VCaP (cell line): ENCODE measurements around the gene IL2RG.

Source experiments
- H3K27ac ChIP-seq: fragments of 450-650 bp; 2 replicates; pipeline ENCODE4 v1.5.1; 2017
- CTCF ChIP-seq: fragments of 450-650 bp; conservative IDR thresholded peaks from 2 replicates; pipeline ENCODE4 v1.5.1; 2017; ENCODE audit warnings: mild to moderate bottlenecking, moderate library complexity

IL2RG gene

GRCh38 chrX:71148278-71148663 is 36.9 kb upstream of the IL2RG start:
- no peak overlapping the region for H3K27ac ChIP-seq

GRCh38 chrX:71147496-71148277 is 36.3 kb upstream of the IL2RG start:
- no peak for TF ChIP-seq CTCF
- no peak overlapping the region for H3K27ac ChIP-seq

More at GRCh38 chrX:71148278-71148663, 36.9 kb upstream of the IL2RG start:
- no peak for TF ChIP-seq CTCF

GRCh38 chrX:71144651-71145050 is 33.3 kb upstream of the IL2RG start, which contains the start of gene NLGN3:
Gene NLGN3, plus strand, starts transcription at chrX:71144841. Its CDS starts 2,909 bp downstream, at chrX:71147750.
- TF ChIP-seq CTCF, result no peak

DNA sequence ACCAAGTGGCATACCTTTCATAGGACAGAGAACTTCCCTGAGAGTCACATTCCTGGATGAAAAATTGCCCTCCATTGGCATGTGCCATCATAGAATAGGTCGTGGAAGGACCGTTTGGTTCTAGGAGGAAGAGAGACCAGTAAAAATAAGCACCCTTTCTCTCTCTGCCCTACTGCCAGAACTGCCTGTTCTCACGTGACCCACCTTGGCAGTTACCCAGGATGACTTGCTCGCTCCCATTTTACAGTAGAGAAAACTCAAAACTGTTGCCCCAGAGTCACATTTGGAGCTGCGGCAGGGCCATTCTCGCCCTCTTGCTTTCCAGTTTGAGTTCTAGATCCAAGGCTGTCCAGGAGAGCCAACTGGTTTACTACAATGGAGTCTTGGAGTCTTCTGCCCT is 32.1 kb upstream of the IL2RG start:
- no peak for TF ChIP-seq CTCF
- H3K27ac ChIP-seq, result no peak overlapping the region

More at GRCh38 chrX:71144651-71145050, 33.3 kb upstream of the IL2RG start, which contains the start of gene NLGN3:
- no peak within 1 kb of the TSS for H3K27ac ChIP-seq

GRCh38 chrX:71140440-71140839 is 29.1 kb upstream of the IL2RG start:
- TF ChIP-seq CTCF, result no peak
- H3K27ac ChIP-seq, result no peak overlapping the region

- H3K27ac ChIP-seq, result no peak overlapping the region
- no peak for TF ChIP-seq CTCF
These were observed 20.1 kb upstream of the IL2RG start for GRCh38 chrX:71131510-71131909.

DNA sequence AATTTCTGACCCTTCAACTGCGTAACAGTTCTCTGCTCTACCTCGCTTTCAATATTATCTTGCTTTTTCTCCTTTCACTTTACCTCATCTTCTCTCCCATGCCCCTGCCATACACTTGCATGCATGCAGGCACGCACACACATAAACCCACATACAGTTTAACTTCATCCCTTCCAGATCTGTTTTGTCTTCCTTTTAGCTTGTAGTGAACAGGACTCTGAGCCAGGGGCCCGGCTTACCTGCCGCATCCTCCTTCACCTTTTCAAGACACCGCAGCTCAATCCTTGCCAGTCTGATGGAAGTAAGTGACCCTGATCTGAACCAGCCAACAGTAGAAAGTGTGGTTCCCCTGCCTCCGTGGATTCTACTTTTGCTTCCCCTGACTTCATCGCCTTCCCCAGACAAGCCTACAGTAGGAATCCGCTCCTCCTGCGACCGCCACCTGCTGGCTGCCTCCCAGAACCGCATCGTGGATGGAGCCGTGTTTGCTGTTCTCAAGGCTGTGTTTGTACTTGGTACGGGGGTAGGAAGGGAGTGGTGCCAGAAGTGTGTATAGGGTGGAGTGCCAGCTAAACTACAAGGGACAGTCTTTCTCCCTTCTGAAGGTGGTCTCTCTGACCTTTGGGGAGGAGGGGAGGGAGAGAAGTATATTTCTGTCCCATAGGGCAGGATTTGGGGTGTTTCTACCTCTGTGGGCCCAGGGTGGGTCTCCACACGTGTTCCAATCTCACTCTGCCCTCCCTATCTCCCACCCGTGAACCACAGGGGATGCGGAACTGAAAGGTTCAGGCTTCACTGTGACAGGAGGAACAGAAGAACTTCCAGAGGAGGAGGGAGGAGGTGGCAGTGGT is 17.8 kb upstream of the IL2RG start:
- peak; percentile 87 for TF ChIP-seq CTCF
- H3K27ac ChIP-seq, result peak overlapping the region; percentile 23; the same call in 1 of the 2 replicates
